Measurements from ENCODE around the gene TRPC4. TPM values are rescaled to one million over a fixed set of nuclear protein-coding genes. Genes with fewer than 3 reads are reported as not detected.

Gene TRPC4
- total RNA-seq (2021; ENCODE audit: unreplicated experiment) (0.10 TPM), Bru-seq, nascent RNA (percentile 23 among the genes with signal in this experiment), BruChase-seq, experiment 1, labeled RNA remaining after a 2-hour chase (percentile 11 among the genes with signal in this experiment), BruChase-seq, experiment 2, labeled RNA remaining after a 6-hour chase (percentile 10 among the genes with signal in this experiment)
- not detected for polyA plus RNA-seq (2012; ENCODE audit: insufficient read length)
- long read RNA-seq, result 0 reads

DNA sequence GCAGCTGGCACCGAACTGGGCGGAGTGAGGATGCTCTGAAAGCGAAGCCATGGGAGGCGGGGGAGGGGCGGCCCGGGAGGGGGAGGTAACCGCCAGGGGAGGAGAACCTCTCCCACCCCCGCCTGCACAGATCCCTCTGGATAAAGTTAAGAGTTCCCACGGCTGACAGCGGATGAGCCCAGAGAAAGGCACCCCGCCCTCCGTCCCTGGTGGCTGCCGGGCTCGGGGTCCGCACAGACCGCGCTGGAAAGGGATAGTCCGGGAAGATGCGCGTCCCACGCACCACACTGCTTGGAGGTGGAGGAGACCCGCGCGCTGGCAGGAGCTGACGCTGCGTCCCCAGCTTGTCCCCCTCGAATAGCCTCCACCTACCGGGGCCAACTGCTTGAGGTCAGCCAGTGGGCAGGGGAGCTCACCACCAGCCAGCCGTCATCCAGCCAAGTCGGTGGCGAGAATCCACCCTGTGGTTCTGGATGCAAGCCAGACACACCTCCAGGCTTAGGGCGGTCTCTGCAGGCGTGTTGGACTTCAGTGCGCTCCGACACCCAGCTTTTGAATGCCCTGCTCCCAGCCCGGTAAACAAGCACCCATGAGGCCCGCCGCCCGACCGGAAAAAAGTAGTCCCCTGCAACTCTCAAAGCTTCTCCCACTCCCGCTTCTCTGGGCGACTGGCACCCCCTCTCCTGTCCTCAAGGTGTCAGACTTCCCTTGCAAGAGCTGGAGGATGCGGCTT is at the start of gene TRPC4:
TSS of gene TRPC4 (minus strand) at position 17 of the 733 bp plus-strand sequence. CDS start 86,439 bp downstream, outside the sequence.
- H3K27me3 ChIP-seq (ENCODE audit: control insufficient read depth, insufficient read depth, low read length), result no peaks in the 10 kb centered on the region
- no peak for DNase-seq (ENCODE audit: low read depth, low spot score)
- peak; percentile 86 for ATAC-seq
- ChIA-PET CTCF (interaction anchor here (0.6 to 0.7 kb wide), 3 partner anchors 50 to 305 kb away, joined by 3 to 7 read pairs (median 6); no protein-coding TSS in a partner anchor), POLR2A (no interaction called here)
- no peaks in the 10 kb centered on the region for H3K36me3 ChIP-seq (ENCODE audit: control insufficient read depth, insufficient read depth, low read length)
- BruUV-seq (replicated peaks), result no TSS peak
- intact Hi-C loops (cut with micrococcal nuclease; ENCODE audit: unreplicated experiment), result loop anchor here (10.0 kb wide), 1 partner anchor 665 kb away; no protein-coding TSS in a partner anchor
- H3K4me3 ChIP-seq (ENCODE audit: low read depth in 2 of 2, low read length in 2 of 2), result peak within 1 kb of the TSS; percentile 27 to 53
- in situ Hi-C loops (cut with HindIII; ENCODE audit: low pct_unique_long_range_greater_than_20kb, low sequenced_read_pairs), result no loop called here
- no peaks in the 10 kb centered on the region for H3K9me3 ChIP-seq (ENCODE audit: control insufficient read depth, insufficient read depth, low read depth, low read length)
- TF ChIP-seq, protein P1, sequence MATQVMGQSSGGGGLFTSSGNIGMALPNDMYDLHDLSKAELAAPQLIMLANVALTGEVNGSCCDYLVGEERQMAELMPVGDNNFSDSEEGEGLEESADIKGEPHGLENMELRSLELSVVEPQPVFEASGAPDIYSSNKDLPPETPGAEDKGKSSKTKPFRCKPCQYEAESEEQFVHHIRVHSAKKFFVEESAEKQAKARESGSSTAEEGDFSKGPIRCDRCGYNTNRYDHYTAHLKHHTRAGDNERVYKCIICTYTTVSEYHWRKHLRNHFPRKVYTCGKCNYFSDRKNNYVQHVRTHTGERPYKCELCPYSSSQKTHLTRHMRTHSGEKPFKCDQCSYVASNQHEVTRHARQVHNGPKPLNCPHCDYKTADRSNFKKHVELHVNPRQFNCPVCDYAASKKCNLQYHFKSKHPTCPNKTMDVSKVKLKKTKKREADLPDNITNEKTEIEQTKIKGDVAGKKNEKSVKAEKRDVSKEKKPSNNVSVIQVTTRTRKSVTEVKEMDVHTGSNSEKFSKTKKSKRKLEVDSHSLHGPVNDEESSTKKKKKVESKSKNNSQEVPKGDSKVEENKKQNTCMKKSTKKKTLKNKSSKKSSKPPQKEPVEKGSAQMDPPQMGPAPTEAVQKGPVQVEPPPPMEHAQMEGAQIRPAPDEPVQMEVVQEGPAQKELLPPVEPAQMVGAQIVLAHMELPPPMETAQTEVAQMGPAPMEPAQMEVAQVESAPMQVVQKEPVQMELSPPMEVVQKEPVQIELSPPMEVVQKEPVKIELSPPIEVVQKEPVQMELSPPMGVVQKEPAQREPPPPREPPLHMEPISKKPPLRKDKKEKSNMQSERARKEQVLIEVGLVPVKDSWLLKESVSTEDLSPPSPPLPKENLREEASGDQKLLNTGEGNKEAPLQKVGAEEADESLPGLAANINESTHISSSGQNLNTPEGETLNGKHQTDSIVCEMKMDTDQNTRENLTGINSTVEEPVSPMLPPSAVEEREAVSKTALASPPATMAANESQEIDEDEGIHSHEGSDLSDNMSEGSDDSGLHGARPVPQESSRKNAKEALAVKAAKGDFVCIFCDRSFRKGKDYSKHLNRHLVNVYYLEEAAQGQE (IDR thresholded peaks at IDR 0.05; ENCODE audit: insufficient read depth in 1 of 2, low read depth in 2 of 2, low read length in 1 of 2), result no peak
- TF ChIP-seq, protein P2, sequence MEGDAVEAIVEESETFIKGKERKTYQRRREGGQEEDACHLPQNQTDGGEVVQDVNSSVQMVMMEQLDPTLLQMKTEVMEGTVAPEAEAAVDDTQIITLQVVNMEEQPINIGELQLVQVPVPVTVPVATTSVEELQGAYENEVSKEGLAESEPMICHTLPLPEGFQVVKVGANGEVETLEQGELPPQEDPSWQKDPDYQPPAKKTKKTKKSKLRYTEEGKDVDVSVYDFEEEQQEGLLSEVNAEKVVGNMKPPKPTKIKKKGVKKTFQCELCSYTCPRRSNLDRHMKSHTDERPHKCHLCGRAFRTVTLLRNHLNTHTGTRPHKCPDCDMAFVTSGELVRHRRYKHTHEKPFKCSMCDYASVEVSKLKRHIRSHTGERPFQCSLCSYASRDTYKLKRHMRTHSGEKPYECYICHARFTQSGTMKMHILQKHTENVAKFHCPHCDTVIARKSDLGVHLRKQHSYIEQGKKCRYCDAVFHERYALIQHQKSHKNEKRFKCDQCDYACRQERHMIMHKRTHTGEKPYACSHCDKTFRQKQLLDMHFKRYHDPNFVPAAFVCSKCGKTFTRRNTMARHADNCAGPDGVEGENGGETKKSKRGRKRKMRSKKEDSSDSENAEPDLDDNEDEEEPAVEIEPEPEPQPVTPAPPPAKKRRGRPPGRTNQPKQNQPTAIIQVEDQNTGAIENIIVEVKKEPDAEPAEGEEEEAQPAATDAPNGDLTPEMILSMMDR (IDR thresholded peaks at IDR 0.05), result peak; percentile 53
- no peak within 1 kb of the TSS for H3K27ac ChIP-seq (ENCODE audit: low read length)
- H3K4me1 ChIP-seq (ENCODE audit: control insufficient read depth, insufficient read depth, low read length), result no peaks in the 10 kb centered on the region

DNA sequence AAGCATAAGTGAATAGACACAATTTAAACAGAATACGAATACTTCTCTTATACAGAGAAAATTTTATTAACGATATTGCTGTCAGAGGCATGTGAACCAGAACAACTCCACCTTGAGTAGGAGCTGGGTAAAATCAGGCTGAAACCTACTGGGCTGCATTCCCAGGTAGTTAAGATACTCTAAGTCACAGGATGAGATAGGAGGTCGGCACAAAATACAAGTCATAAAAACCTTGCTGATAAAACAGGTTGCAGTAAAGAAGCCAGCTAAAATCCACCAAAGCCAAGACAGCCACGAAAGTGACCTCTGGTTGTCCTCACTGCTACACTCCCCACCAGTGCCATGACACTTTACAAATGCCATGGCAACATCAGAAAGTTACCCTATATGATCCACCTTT is 49.2 kb upstream of the TRPC4 start:
- H3K36me3 ChIP-seq (ENCODE audit: control insufficient read depth, insufficient read depth, low read length), result no peaks in the 10 kb centered on the region
- no TSS peak for BruUV-seq (replicated peaks)
- ATAC-seq (no peak), DNase-seq (ENCODE audit: low read depth, low spot score) (no peak)
- intact Hi-C loops (cut with micrococcal nuclease; ENCODE audit: unreplicated experiment) (no loop called here), in situ Hi-C loops (cut with HindIII; ENCODE audit: low pct_unique_long_range_greater_than_20kb, low sequenced_read_pairs) (no loop called here)
- no peaks in the 10 kb centered on the region for H3K27me3 ChIP-seq (ENCODE audit: control insufficient read depth, insufficient read depth, low read length)
- peak overlapping the region in 1 of 2 experiments; percentile 24; a peak in 2 of 4 replicates for H3K4me3 ChIP-seq (ENCODE audit: low read depth in 2 of 2, low read length in 2 of 2)
- no peaks in the 10 kb centered on the region for H3K4me1 ChIP-seq (ENCODE audit: control insufficient read depth, insufficient read depth, low read length)
- ChIA-PET POLR2A (no interaction called here), CTCF (interaction anchor here (0.7 kb wide), 1 partner anchor 173 kb away, joined by 3 read pairs; no protein-coding TSS in a partner anchor)
- TF ChIP-seq SIN3A (IDR thresholded peaks at IDR 0.05; ENCODE audit: borderline replicate concordance, insufficient read depth, low read depth, low read length), result no peak
- TF ChIP-seq, protein P1 (IDR thresholded peaks at IDR 0.05; ENCODE audit: insufficient read depth in 1 of 2, low read depth in 2 of 2, low read length in 1 of 2), result no peak
- no peak for TF ChIP-seq TCF7L2 (IDR thresholded peaks at IDR 0.05; ENCODE audit: low read depth, low read length)
- TF ChIP-seq, protein P2 (IDR thresholded peaks at IDR 0.05), result no peak; the same call in 1 of the 2 replicates
- TF ChIP-seq POLR2AphosphoS5 (IDR thresholded peaks at IDR 0.05; ENCODE audit: low read depth, low read length), result no peak
- H3K9me3 ChIP-seq (ENCODE audit: control insufficient read depth, insufficient read depth, low read depth, low read length), result no peaks in the 10 kb centered on the region
- no peak overlapping the region for H3K27ac ChIP-seq (ENCODE audit: low read length)
